ENCODE measurements around the gene RNASE7. TPM values are rescaled to one million over a fixed set of nuclear protein-coding genes. Genes with fewer than 3 reads are reported as not detected.

Gene RNASE7
- total RNA-seq, 2 experiments from 2014 or later: not detected

- Mint-ChIP-seq H3K27ac (no peak overlapping the region), H3K4me3 (no peak overlapping the region), H3K36me3 (ENCODE audit: low read depth) (no peaks in the 10 kb centered on the region), H3K27me3 (no peaks in the 10 kb centered on the region), H3K4me1 (peaks cover 29% of the 10 kb centered on the region), H3K9me3 (no peaks in the 10 kb centered on the region)
- DNase-seq: no peak
- POLR2A ChIA-PET: no interaction called here
- CTCF ChIA-PET: interaction anchor here (1.3 to 5.5 kb wide), 5 partner anchors 13 to 75 kb away, joined by 3 to 52 read pairs (median 6); partner anchors contain the start of genes ARHGEF40 and TMEM253
Measured at GRCh38 chr14:21089877-21090193, 47.7 kb downstream of the RNASE7 start.

- H3K27me3 Mint-ChIP-seq: no peaks in the 10 kb centered on the region
- H3K27ac Mint-ChIP-seq: no peak overlapping the region
- H3K36me3 Mint-ChIP-seq (ENCODE audit: low read depth): no peaks in the 10 kb centered on the region
- no peak overlapping the region for H3K4me3 Mint-ChIP-seq
- CTCF ChIA-PET: interaction anchor here (2.0 to 5.5 kb wide), 4 partner anchors 12 to 76 kb away, joined by 5 to 52 read pairs (median 6); partner anchors contain the start of genes ARHGEF40 and TMEM253
- H3K4me1 Mint-ChIP-seq: peaks cover 29% of the 10 kb centered on the region
- DNase-seq: no peak
- POLR2A ChIA-PET: no interaction called here
- no peaks in the 10 kb centered on the region for H3K9me3 Mint-ChIP-seq
Measured at GRCh38 chr14:21090194-21090939, 48.2 kb downstream of the RNASE7 start.

GRCh38 chr14:21090940-21091663 lies 48.9 kb downstream of the RNASE7 start:
- Mint-ChIP-seq H3K4me1 (peaks cover 29% of the 10 kb centered on the region), H3K36me3 (ENCODE audit: low read depth) (no peaks in the 10 kb centered on the region), H3K4me3 (no peak overlapping the region), H3K9me3 (no peaks in the 10 kb centered on the region), H3K27me3 (no peaks in the 10 kb centered on the region), H3K27ac (no peak overlapping the region)
- ChIA-PET CTCF (interaction anchor here (1.7 to 5.5 kb wide), 14 partner anchors 11 to 92 kb away, joined by 5 to 121 read pairs (median 12); partner anchors contain the start of genes ARHGEF40, SLC39A2 and TMEM253), POLR2A (no interaction called here)
- no peak for DNase-seq

GRCh38 chr14:21091821-21092272 lies 49.7 kb downstream of the RNASE7 start:
- Mint-ChIP-seq H3K4me1 (peaks cover 24% of the 10 kb centered on the region), H3K27ac (no peak overlapping the region), H3K9me3 (no peaks in the 10 kb centered on the region), H3K4me3 (no peak overlapping the region), H3K27me3 (peaks cover under 1% of the 10 kb centered on the region), H3K36me3 (ENCODE audit: low read depth) (no peaks in the 10 kb centered on the region)
- ChIA-PET POLR2A (interaction anchor here (1.1 kb wide), 1 partner anchor 12 kb away, joined by 5 read pairs; no protein-coding TSS in a partner anchor), CTCF (interaction anchor here (0.6 to 5.1 kb wide), 37 partner anchors 8 to 228 kb away, joined by 3 to 121 read pairs (median 6); partner anchors contain the start of genes ARHGEF40, NDRG2, SLC39A2 and TMEM253)
- no peak for DNase-seq

- no peaks in the 10 kb centered on the region for H3K36me3 Mint-ChIP-seq (ENCODE audit: low read depth)
- no peak overlapping the region for H3K27ac Mint-ChIP-seq
- CTCF ChIA-PET: interaction anchor here (0.6 to 5.1 kb wide), 44 partner anchors 9 to 1696 kb away, joined by 3 to 121 read pairs (median 4); partner anchors contain the start of genes ARHGEF40, NDRG2, SLC39A2 and TMEM253
- peak; percentile 91 for DNase-seq
- no peak overlapping the region for H3K4me3 Mint-ChIP-seq
- peaks cover 6% of the 10 kb centered on the region for H3K27me3 Mint-ChIP-seq
- peaks cover 24% of the 10 kb centered on the region for H3K4me1 Mint-ChIP-seq
- H3K9me3 Mint-ChIP-seq: no peaks in the 10 kb centered on the region
- POLR2A ChIA-PET: interaction anchor here (1.1 kb wide), 1 partner anchor 12 kb away, joined by 5 read pairs; no protein-coding TSS in a partner anchor
Measured at GRCh38 chr14:21092273-21093011, 50.3 kb downstream of the RNASE7 start.

GRCh38 chr14:21093018-21093417 lies 50.9 kb downstream of the RNASE7 start:
- CTCF ChIA-PET: interaction anchor here (0.6 to 5.1 kb wide), 39 partner anchors 9 to 1695 kb away, joined by 3 to 121 read pairs (median 5); partner anchors contain the start of genes ARHGEF40, NDRG2, SLC39A2 and TMEM253
- H3K36me3 Mint-ChIP-seq (ENCODE audit: low read depth): no peaks in the 10 kb centered on the region
- no peak for DNase-seq
- peaks cover 19% of the 10 kb centered on the region for H3K4me1 Mint-ChIP-seq
- no peaks in the 10 kb centered on the region for H3K9me3 Mint-ChIP-seq
- POLR2A ChIA-PET: no interaction called here
- no peak overlapping the region for H3K4me3 Mint-ChIP-seq
- no peak overlapping the region for H3K27ac Mint-ChIP-seq
- H3K27me3 Mint-ChIP-seq: peaks cover 7% of the 10 kb centered on the region

Small RNAs within 50 kb of the gene (microRNA-seq; reads per million reads assigned to microRNA genes)
- gene MIR6717 (ENCODE audit: borderline microRNAs expressed, borderline replicate concordance): not detected

Other genes starting within 250 kb of the RNASE7 start
- gene RNASE1, start 239.5 kb upstream of the RNASE7 start, total RNA-seq: not detected
- not detected for gene RNASE3, start 151.0 kb upstream of the RNASE7 start, total RNA-seq
- not detected for gene RNASE2, start 86.9 kb upstream of the RNASE7 start, total RNA-seq
- gene METTL17, start 52.4 kb upstream of the RNASE7 start, total RNA-seq: 10 to 100 TPM; 97.4 to 99.6 TPM
- gene SLC39A2, start 43.1 kb upstream of the RNASE7 start, total RNA-seq: under 1 TPM; 0.25 to 0.37 TPM
- 10 to 100 TPM; 10.4 to 11.0 TPM for gene NDRG2, start 17.3 kb upstream of the RNASE7 start, total RNA-seq
- not detected for gene TPPP2, start 12.1 kb upstream of the RNASE7 start, total RNA-seq
- gene RNASE13, start 7.6 kb upstream of the RNASE7 start, total RNA-seq: not detected
- gene RNASE8, start 15.5 kb downstream of the RNASE7 start, total RNA-seq: not detected
- under 1 TPM in 1 of 2 experiments, not detected in 1; 0.22 TPM for gene ARHGEF40, start 27.9 kb downstream of the RNASE7 start, total RNA-seq
- gene ZNF219, start 56.3 kb downstream of the RNASE7 start, total RNA-seq: 1 to 10 TPM; 5.0 to 6.2 TPM
- not detected for gene TMEM253, start 58.7 kb downstream of the RNASE7 start, total RNA-seq
- gene OR5AU1, start 113.7 kb downstream of the RNASE7 start, total RNA-seq: not detected
- 100 to 1,000 TPM; 684 to 863 TPM for gene HNRNPC, start 227.1 kb downstream of the RNASE7 start, total RNA-seq
- gene RPGRIP1, start 237.7 kb downstream of the RNASE7 start, total RNA-seq: not detected

All from activated CD4-positive, alpha-beta T cell treated with anti-CD3 and anti-CD28 coated beads, Interleukin-2, amount 10 ng/mL, durations not matched to agents 7 days and 5 days (primary cell).